ENCODE results near the gene MTCL3.

DNA sequence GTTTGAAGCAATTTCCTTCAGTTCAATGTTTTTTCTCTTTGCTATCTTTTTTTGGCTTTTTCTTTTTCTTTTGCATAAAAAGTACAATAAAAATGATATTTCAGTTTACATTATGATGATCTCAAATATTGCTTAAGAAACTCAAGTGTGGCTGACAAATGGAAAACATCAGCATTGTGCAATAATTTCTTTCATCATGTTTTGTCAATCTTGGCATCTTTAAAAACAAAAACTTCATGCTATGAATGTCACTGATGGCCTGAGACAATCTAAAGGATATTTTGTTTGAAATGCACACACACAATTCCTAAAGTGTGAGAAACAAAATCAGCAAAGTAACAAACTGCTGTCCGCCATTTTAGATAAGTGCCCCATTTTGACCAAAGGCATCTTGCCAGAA is 13.9 kb upstream of the MTCL3 start:
- TF ChIP-seq EZH2 (optimal IDR thresholded peaks at IDR 0.05; ENCODE audit: low read depth, low read length) (no peak), CTCF (IDR thresholded peaks at IDR 0.05; ENCODE audit: low read length) (no peak), EZH2phosphoT487 (IDR thresholded peaks at IDR 0.05; ENCODE audit: low read length) (no peak)
